WTC11 (cell line): Measurements from ENCODE around the gene MATN3. TPM values are rescaled to one million over a fixed set of nuclear protein-coding genes. Genes with fewer than 3 reads are reported as not detected.
A peak's percentile ranks its signal among the peaks of the same experiment; 100 is the strongest.

Source experiments
- ATAC-seq: fragments of 200-7000 bp; cut with Tn5 transposase; 2 replicates; pipeline ENCODE4 v1.10.0; 2021; ENCODE audit warnings: mild to moderate bottlenecking, moderate library complexity
- CTCF ChIA-PET: fragments of 300-600 bp; sonication (Branson Sonifier 250); formaldehyde crosslinking; loops from one replicate; lab custom pipeline; 2021; ENCODE audit warnings: antibody characterized with exemption; lab: Charles Lee
- POLR2A ChIA-PET: fragments of 350-600 bp; sonication (Branson Sonifier 250); formaldehyde crosslinking; loops from one replicate; lab custom pipeline; 2021; ENCODE audit warnings: antibody characterized with exemption; lab: Charles Lee
- DNase-seq: peaks from one replicate; pipeline ENCODE4 v3.0.0; 2021; ENCODE audit warnings: low spot score
- H3K27ac Mint-ChIP-seq: 2 replicates; pipeline ENCODE4 v1.8.0; 2021; ENCODE audit warnings: mixed read lengths
- H3K27me3 Mint-ChIP-seq: 2 replicates; pipeline ENCODE4 v1.8.0; 2021; ENCODE audit warnings: low read depth, mild to moderate bottlenecking, moderate library complexity, mixed read lengths
- H3K36me3 Mint-ChIP-seq: 2 replicates; pipeline ENCODE4 v1.8.0; 2021; ENCODE audit warnings: mixed read lengths
- H3K4me1 Mint-ChIP-seq: 2 replicates; pipeline ENCODE4 v1.8.0; 2022; ENCODE audit warnings: mixed read lengths
- H3K4me3 Mint-ChIP-seq: 2 replicates; pipeline ENCODE4 v1.8.0; 2021; ENCODE audit warnings: mild to moderate bottlenecking, moderate library complexity, mixed read lengths
- H3K9me3 Mint-ChIP-seq: 2 replicates; pipeline ENCODE4 v1.8.0; 2021; ENCODE audit warnings: mixed read lengths
- CREB1 ChIP-seq: sonication (generic); formaldehyde crosslinking; IDR thresholded peaks from 2 replicates; pipeline ENCODE4 v1.8.0; 2023; ENCODE audit warnings: mild to moderate bottlenecking, missing genetic modification reagents
- CTCF ChIP-seq: fragments of 200-600 bp; IDR thresholded peaks from 2 replicates; pipeline ENCODE4 v1.8.0; 2022; ENCODE audit warnings: antibody characterized with exemption
- ETV6 ChIP-seq: sonication (generic); formaldehyde crosslinking; IDR thresholded peaks from 2 replicates; pipeline ENCODE4 v1.8.1; 2022; ENCODE audit warnings: mild to moderate bottlenecking, missing genetic modification reagents
- HMGA2 ChIP-seq: fragments of 250-450 bp; sonication (Bioruptor Pico); IDR thresholded peaks from 2 replicates; pipeline ENCODE4 v1.4.0; 2021; ENCODE audit warnings: mild to moderate bottlenecking, moderate library complexity
- NR2C2 ChIP-seq: sonication (generic); formaldehyde crosslinking; IDR thresholded peaks from 2 replicates; pipeline ENCODE4 v1.8.0; 2022; ENCODE audit warnings: mild to moderate bottlenecking, missing genetic modification reagents
- SOX15 ChIP-seq: fragments of 250-450 bp; sonication (Bioruptor Pico); IDR thresholded peaks from 2 replicates; pipeline ENCODE4 v1.9.0; 2021; ENCODE audit warnings: mild to moderate bottlenecking
- TEAD1 ChIP-seq: sonication (generic); formaldehyde crosslinking; IDR thresholded peaks from 2 replicates; pipeline ENCODE4 v1.8.0; 2022; ENCODE audit warnings: mild to moderate bottlenecking, missing genetic modification reagents
- TEAD4 ChIP-seq: sonication (generic); formaldehyde crosslinking; IDR thresholded peaks from 2 replicates; pipeline ENCODE4 v1.8.0; 2022; ENCODE audit warnings: mild to moderate bottlenecking, missing genetic modification reagents
- USF1 ChIP-seq: sonication (generic); formaldehyde crosslinking; IDR thresholded peaks from 2 replicates; pipeline ENCODE4 v1.8.0; 2022; ENCODE audit warnings: mild to moderate bottlenecking, missing genetic modification reagents
- ZBTB21 ChIP-seq: sonication (generic); formaldehyde crosslinking; IDR thresholded peaks from 2 replicates; pipeline ENCODE4 v1.8.1; 2023; ENCODE audit warnings: mild to moderate bottlenecking, missing genetic modification reagents, borderline replicate concordance
- ZBTB43 ChIP-seq: sonication (generic); formaldehyde crosslinking; IDR thresholded peaks from 2 replicates; pipeline ENCODE4 v1.8.1; 2023; ENCODE audit warnings: mild to moderate bottlenecking, missing genetic modification reagents
- ZNF138 ChIP-seq: sonication (generic); formaldehyde crosslinking; conservative IDR thresholded peaks from 2 replicates; pipeline ENCODE4 v1.8.1; 2022; ENCODE audit warnings: mild to moderate bottlenecking, moderate library complexity, missing genetic modification reagents
- ZNF416 ChIP-seq: fragments of 250-450 bp; sonication (Bioruptor Pico); IDR thresholded peaks from 2 replicates; pipeline ENCODE4 v1.9.0; 2021; ENCODE audit warnings: mild to moderate bottlenecking, inconsistent platforms
- total RNA-seq: library from RNA; stranded (reverse); gene quantifications from 3 replicates; pipeline ENCODE4 v1.2.3, GENCODE V29; 2021
- TF ChIP-seq, protein P1 (sequence below): sonication (generic); formaldehyde crosslinking; IDR thresholded peaks from 2 replicates; pipeline ENCODE4 v1.8.1; 2023; ENCODE audit warnings: mild to moderate bottlenecking, missing genetic modification reagents, moderate library complexity
- TF ChIP-seq, protein P2 (sequence below): sonication (generic); formaldehyde crosslinking; IDR thresholded peaks from 2 replicates; pipeline ENCODE4 v1.8.0; 2022; ENCODE audit warnings: mild to moderate bottlenecking, missing genetic modification reagents
- TF ChIP-seq, protein P3 (sequence below): sonication (generic); formaldehyde crosslinking; IDR thresholded peaks from 2 replicates; pipeline ENCODE4 v1.8.0; 2022; ENCODE audit warnings: missing genetic modification reagents
- TF ChIP-seq, protein P4 (sequence below): fragments of 250-450 bp; sonication (Bioruptor Pico); IDR thresholded peaks from 2 replicates; pipeline ENCODE4 v1.9.0; 2021; ENCODE audit warnings: mild to moderate bottlenecking

The MATN3 gene
- total RNA-seq, 1 experiment from 2014 or later: 6.3 TPM

DNA sequence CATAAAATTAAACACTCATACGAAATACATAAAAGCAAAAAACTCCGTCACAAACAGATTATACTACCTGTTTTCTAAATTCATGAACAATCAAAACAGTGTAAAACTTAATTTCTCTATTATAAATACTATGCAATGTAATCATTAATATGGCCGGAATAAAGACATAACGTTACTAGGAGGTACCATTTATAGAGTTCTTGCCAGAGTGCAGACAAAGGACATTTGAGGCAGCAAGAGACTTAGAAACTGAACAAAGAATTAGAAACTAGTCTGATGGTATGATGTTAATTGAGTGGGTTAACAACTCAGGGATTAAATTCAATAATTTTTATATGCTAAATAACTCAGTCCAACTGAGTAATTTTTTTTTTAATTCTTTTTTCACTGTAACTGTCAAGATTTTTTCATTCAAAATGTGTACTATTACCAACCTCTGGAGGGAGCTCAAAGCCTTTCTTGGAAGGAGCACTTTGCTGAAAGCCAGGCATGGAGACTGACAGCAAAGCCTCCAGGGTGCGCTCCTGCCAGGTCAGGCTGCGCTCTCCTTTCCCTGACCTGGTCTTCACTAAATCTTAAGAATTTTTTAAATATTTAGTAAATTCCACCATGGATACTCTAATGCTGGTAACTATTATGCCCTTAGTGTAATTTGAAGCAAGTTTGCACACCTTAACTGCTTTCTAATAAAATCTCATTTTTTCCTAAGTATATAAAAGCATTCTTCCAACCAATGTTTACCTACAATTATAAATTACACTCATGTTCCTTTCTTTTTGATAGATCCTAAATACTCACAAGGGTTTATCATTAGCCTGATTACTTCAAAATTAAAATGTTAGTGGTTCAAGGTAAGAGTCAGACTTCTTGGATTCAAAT lies 56.7 kb downstream of the MATN3 start:
- POLR2A ChIA-PET: interaction anchor here (0.5 to 0.6 kb wide), 2 partner anchors 345 to 359 kb away, joined by 4 to 6 read pairs; no protein-coding TSS in a partner anchor
- Mint-ChIP-seq H3K27me3 (no peaks in the 10 kb centered on the region), H3K9me3 (no peaks in the 10 kb centered on the region), H3K4me3 (no peak overlapping the region), H3K36me3 (peaks cover 4% of the 10 kb centered on the region; the same call in 1 of the 2 replicates), H3K27ac (no peak overlapping the region), H3K4me1 (no peaks in the 10 kb centered on the region)
- CTCF ChIA-PET: interaction anchor here (0.7 to 2.2 kb wide), 26 partner anchors 8 to 995 kb away, joined by 3 to 27 read pairs (median 4); partner anchors contain the start of genes LAPTM4A, SDC1 and WDR35
- ATAC-seq: peak; percentile 100
- peak; percentile 50; the same call in 1 of the 2 replicates for TF ChIP-seq CTCF
- TF ChIP-seq HMGA2: no peak
- no peak for TF ChIP-seq TEAD1
- peak; percentile 59 for DNase-seq

DNA sequence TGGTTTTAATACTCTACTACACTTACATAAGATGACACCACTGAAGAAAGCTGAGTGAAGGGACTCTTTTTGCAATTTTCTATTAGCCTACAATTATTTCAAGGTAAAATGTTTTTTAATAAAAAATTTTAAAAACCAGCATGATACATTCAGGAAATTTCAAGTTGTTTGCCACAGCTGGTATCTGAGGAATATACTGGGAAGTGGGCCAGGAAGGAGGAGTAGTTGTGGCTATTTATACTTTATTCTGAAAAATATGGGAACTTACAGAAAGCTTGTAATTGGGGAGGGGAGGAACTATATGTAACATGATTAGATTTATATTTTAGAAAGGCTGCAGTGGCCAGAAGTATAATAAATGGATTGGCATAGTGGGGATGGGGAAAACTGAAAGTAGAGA lies 63.4 kb downstream of the MATN3 start:
- no peak for TF ChIP-seq CREB1 (CRISPR knock-in tag)
- TF ChIP-seq, protein P1, sequence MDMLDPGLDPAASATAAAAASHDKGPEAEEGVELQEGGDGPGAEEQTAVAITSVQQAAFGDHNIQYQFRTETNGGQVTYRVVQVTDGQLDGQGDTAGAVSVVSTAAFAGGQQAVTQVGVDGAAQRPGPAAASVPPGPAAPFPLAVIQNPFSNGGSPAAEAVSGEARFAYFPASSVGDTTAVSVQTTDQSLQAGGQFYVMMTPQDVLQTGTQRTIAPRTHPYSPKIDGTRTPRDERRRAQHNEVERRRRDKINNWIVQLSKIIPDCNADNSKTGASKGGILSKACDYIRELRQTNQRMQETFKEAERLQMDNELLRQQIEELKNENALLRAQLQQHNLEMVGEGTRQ: no peak
- TF ChIP-seq TEAD4 (CRISPR knock-in tag): no peak
- no peak for TF ChIP-seq SOX15
- TF ChIP-seq, all 79 proteins: peak for 0
- no peak for ATAC-seq
- no peak for DNase-seq
- H3K4me1 Mint-ChIP-seq: peaks cover 18% of the 10 kb centered on the region
- ChIA-PET POLR2A (no interaction called here), CTCF (no interaction called here)
- H3K4me3 Mint-ChIP-seq: no peak overlapping the region
- H3K36me3 Mint-ChIP-seq: peaks cover 3% of the 10 kb centered on the region
- no peaks in the 10 kb centered on the region for H3K27me3 Mint-ChIP-seq
- no peaks in the 10 kb centered on the region for H3K9me3 Mint-ChIP-seq
- H3K27ac Mint-ChIP-seq: no peak overlapping the region

- H3K27ac Mint-ChIP-seq: no peak overlapping the region
- DNase-seq: no peak
- H3K9me3 Mint-ChIP-seq: no peaks in the 10 kb centered on the region
- POLR2A ChIA-PET: interaction anchor here (0.7 kb wide), 1 partner anchor 147 kb away, joined by 3 read pairs; no protein-coding TSS in a partner anchor
- no peak overlapping the region for H3K4me3 Mint-ChIP-seq
- no peak for ATAC-seq
- H3K36me3 Mint-ChIP-seq: peaks cover 3% of the 10 kb centered on the region
- peaks cover 32% of the 10 kb centered on the region for H3K4me1 Mint-ChIP-seq
- H3K27me3 Mint-ChIP-seq: no peaks in the 10 kb centered on the region
- CTCF ChIA-PET: interaction anchor here (0.9 to 2.2 kb wide), 2 partner anchors 8 to 68 kb away, joined by 3 to 8 read pairs; no protein-coding TSS in a partner anchor
- TF ChIP-seq, protein P2, sequence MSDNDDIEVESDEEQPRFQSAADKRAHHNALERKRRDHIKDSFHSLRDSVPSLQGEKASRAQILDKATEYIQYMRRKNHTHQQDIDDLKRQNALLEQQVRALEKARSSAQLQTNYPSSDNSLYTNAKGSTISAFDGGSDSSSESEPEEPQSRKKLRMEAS (CRISPR knock-in tag): no peak
- TF ChIP-seq ZBTB43 (CRISPR knock-in tag) (no peak), ZNF138 (CRISPR knock-in tag) (no peak), ZNF416 (CRISPR knock-in tag) (no peak), ZBTB21 (CRISPR knock-in tag) (no peak), USF1 (CRISPR knock-in tag) (no peak), NR2C2 (CRISPR knock-in tag) (no peak), ETV6 (no peak)
- TF ChIP-seq, protein P3, sequence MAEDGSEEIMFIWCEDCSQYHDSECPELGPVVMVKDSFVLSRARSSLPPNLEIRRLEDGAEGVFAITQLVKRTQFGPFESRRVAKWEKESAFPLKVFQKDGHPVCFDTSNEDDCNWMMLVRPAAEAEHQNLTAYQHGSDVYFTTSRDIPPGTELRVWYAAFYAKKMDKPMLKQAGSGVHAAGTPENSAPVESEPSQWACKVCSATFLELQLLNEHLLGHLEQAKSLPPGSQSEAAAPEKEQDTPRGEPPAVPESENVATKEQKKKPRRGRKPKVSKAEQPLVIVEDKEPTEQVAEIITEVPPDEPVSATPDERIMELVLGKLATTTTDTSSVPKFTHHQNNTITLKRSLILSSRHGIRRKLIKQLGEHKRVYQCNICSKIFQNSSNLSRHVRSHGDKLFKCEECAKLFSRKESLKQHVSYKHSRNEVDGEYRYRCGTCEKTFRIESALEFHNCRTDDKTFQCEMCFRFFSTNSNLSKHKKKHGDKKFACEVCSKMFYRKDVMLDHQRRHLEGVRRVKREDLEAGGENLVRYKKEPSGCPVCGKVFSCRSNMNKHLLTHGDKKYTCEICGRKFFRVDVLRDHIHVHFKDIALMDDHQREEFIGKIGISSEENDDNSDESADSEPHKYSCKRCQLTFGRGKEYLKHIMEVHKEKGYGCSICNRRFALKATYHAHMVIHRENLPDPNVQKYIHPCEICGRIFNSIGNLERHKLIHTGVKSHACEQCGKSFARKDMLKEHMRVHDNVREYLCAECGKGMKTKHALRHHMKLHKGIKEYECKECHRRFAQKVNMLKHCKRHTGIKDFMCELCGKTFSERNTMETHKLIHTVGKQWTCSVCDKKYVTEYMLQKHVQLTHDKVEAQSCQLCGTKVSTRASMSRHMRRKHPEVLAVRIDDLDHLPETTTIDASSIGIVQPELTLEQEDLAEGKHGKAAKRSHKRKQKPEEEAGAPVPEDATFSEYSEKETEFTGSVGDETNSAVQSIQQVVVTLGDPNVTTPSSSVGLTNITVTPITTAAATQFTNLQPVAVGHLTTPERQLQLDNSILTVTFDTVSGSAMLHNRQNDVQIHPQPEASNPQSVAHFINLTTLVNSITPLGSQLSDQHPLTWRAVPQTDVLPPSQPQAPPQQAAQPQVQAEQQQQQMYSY (CRISPR knock-in tag): no peak
- TF ChIP-seq, protein P4, sequence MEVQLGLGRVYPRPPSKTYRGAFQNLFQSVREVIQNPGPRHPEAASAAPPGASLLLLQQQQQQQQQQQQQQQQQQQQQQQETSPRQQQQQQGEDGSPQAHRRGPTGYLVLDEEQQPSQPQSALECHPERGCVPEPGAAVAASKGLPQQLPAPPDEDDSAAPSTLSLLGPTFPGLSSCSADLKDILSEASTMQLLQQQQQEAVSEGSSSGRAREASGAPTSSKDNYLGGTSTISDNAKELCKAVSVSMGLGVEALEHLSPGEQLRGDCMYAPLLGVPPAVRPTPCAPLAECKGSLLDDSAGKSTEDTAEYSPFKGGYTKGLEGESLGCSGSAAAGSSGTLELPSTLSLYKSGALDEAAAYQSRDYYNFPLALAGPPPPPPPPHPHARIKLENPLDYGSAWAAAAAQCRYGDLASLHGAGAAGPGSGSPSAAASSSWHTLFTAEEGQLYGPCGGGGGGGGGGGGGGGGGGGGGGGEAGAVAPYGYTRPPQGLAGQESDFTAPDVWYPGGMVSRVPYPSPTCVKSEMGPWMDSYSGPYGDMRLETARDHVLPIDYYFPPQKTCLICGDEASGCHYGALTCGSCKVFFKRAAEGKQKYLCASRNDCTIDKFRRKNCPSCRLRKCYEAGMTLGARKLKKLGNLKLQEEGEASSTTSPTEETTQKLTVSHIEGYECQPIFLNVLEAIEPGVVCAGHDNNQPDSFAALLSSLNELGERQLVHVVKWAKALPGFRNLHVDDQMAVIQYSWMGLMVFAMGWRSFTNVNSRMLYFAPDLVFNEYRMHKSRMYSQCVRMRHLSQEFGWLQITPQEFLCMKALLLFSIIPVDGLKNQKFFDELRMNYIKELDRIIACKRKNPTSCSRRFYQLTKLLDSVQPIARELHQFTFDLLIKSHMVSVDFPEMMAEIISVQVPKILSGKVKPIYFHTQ: no peak
Measured at GRCh38 chr2:19947184-19947940, 65.1 kb downstream of the MATN3 start.
